H1 (cell line): ENCODE results near the gene OGFRL1. TPM values are rescaled to one million over a fixed set of nuclear protein-coding genes. Genes with fewer than 3 reads are reported as not detected.

Experiments
- CTCF ChIA-PET: fragments of 300-600 bp; sonication (Branson Sonifier 250); formaldehyde crosslinking; loops from one replicate; lab custom pipeline; 2021; ENCODE audit not compliant: partially characterized antibody; lab: Charles Lee
- POLR2A ChIA-PET: fragments of 300-600 bp; sonication (Branson Sonifier 250); formaldehyde crosslinking; loops from one replicate; lab custom pipeline; 2021; ENCODE audit warnings: inconsistent platforms; ENCODE audit not compliant: partially characterized antibody; lab: Charles Lee
- DNase-seq, 2 experiments: peaks; one replicate each; pipeline versions ENCODE4 v3.0.0 to v3.0.0-alpha.2; 2010 to 2022; ENCODE audit warnings: low spot score in 2 of 2, low read depth in 1 of 2, mixed read lengths in 1 of 2
- FAIRE-seq: peaks from 2 replicates; lab custom pipeline; 2011; peaks lifted over from hg19 to GRCh38; lab: Jason Lieb, UNC
- H2AFZ ChIP-seq: 2 replicates; pipeline ENCODE4 v1.8.1; 2012; ENCODE audit warnings: low read length, inconsistent platforms
- H2AK5ac ChIP-seq: 2 replicates; pipeline ENCODE4 v1.6.1; 2013; ENCODE audit warnings: low read depth, low read length
- H2BK120ac ChIP-seq: replicated peaks from 2 replicates; pipeline ENCODE3; 2013; ENCODE audit warnings: low read depth, low read length, inconsistent platforms
- H2BK12ac ChIP-seq: 2 replicates; pipeline ENCODE4 v1.6.1; 2013; ENCODE audit warnings: low read depth, low read length
- H2BK15ac ChIP-seq: 2 replicates; pipeline ENCODE4 v1.6.1; 2013; ENCODE audit warnings: low read length
- H2BK20ac ChIP-seq: 2 replicates; pipeline ENCODE4 v1.6.1; 2013; ENCODE audit warnings: low read length
- H2BK5ac ChIP-seq: 2 replicates; pipeline ENCODE4 v1.6.1; 2013; ENCODE audit warnings: low read depth, low read length
- H3K14ac ChIP-seq: 2 replicates; pipeline ENCODE4 v1.6.1; 2013; ENCODE audit warnings: inconsistent platforms; ENCODE audit not compliant: insufficient read length
- H3K18ac ChIP-seq: 2 replicates; pipeline ENCODE4 v1.6.1; 2013; ENCODE audit warnings: low read length; ENCODE audit errors: extremely low read depth
- H3K23ac ChIP-seq: 2 replicates; pipeline ENCODE4 v1.6.1; 2013; ENCODE audit warnings: inconsistent platforms; ENCODE audit not compliant: insufficient read length
- H3K23me2 ChIP-seq: 2 replicates; pipeline ENCODE4 v1.6.1; 2013; ENCODE audit warnings: low read depth, low read length
- H3K27ac ChIP-seq: 2 replicates; pipeline ENCODE4 v1.6.1; 2011; ENCODE audit warnings: low read depth, low read length, inconsistent platforms
- H3K27me3 ChIP-seq, 4 experiments: replicated peaks in 1 of 4; 1 replicate in 1 of 4; 2 replicates in 3 of 4; pipeline versions ENCODE4 v1.6.1 to v1.8.1; 2011 to 2013; ENCODE audit warnings: low read length in 3 of 4, mild to moderate bottlenecking in 3 of 4, inconsistent platforms in 2 of 4, mixed read lengths in 2 of 4, moderate library complexity in 1 of 4; ENCODE audit not compliant: control insufficient read depth in 3 of 4, insufficient read depth in 3 of 4; ENCODE audit errors: extremely low read depth in 1 of 4
- H3K36me3 ChIP-seq, 4 experiments: 2 replicates each; pipeline versions ENCODE4 v1.6.1 to v1.8.1; 2011 to 2013; ENCODE audit warnings: mild to moderate bottlenecking in 4 of 4, low read length in 3 of 4, moderate library complexity in 2 of 4, control low read depth in 1 of 4, inconsistent platforms in 1 of 4; ENCODE audit not compliant: insufficient read depth in 4 of 4, control insufficient read depth in 2 of 4
- H3K4ac ChIP-seq: replicated peaks from 2 replicates; pipeline ENCODE3; 2013; ENCODE audit warnings: low read length, low read depth, mixed read lengths, inconsistent platforms; ENCODE audit not compliant: insufficient read length
- H3K4me1 ChIP-seq, 4 experiments: replicated peaks in 1 of 4; 1 replicate in 1 of 4; 2 replicates in 3 of 4; pipeline versions ENCODE4 v1.6.1 to v1.8.1; 2011 to 2013; ENCODE audit warnings: low read length in 3 of 4, inconsistent platforms in 2 of 4, mixed read lengths in 1 of 4; ENCODE audit not compliant: insufficient read depth in 4 of 4, control insufficient read depth in 3 of 4
- H3K4me2 ChIP-seq, 2 experiments: 2 replicates each; pipeline versions ENCODE4 v1.6.1 to v1.8.1; 2011 to 2013; ENCODE audit warnings: low read depth in 2 of 2, low read length in 2 of 2, control low read depth in 1 of 2, inconsistent platforms in 1 of 2, mild to moderate bottlenecking in 1 of 2; ENCODE audit not compliant: insufficient read depth in 1 of 2
- H3K4me3 ChIP-seq, 4 experiments: fragments of 200-600, 300-600 bp in 1 of 4; sonication (generic), shearing (Covaris generic), sonication (Bioruptor Twin) in 1 of 4; 2 replicates each; pipeline versions ENCODE4 v1.5.1 to v1.8.1; 2011 to 2016; ENCODE audit warnings: low read length in 4 of 4, low read depth in 3 of 4, control low read depth in 2 of 4, inconsistent platforms in 2 of 4, mild to moderate bottlenecking in 2 of 4, mixed read lengths in 1 of 4, moderate library complexity in 1 of 4; ENCODE audit not compliant: insufficient read depth in 2 of 4; ENCODE audit errors: extremely low read depth in 1 of 4
- H3K56ac ChIP-seq: replicated peaks from 2 replicates; pipeline ENCODE3; 2013; ENCODE audit warnings: low read depth, mild to moderate bottlenecking, mixed read lengths, low read length, inconsistent platforms; ENCODE audit not compliant: insufficient read length
- H3K79me1 ChIP-seq: 2 replicates; pipeline ENCODE4 v1.6.1; 2013; ENCODE audit warnings: low read depth, low read length, control low read depth
- H3K79me2 ChIP-seq, 2 experiments: 2 replicates each; pipeline versions ENCODE4 v1.6.1 to v1.8.1; 2012 to 2013; ENCODE audit warnings: low read length in 2 of 2, mild to moderate bottlenecking in 2 of 2, inconsistent platforms in 1 of 2; ENCODE audit not compliant: insufficient read depth in 2 of 2, control insufficient read depth in 1 of 2
- H3K9ac ChIP-seq, 4 experiments: replicated peaks in 1 of 4; 1 replicate in 1 of 4; 2 replicates in 3 of 4; pipeline versions ENCODE4 v1.6.1 to v1.8.1; 2011 to 2013; ENCODE audit warnings: low read depth in 3 of 4, low read length in 3 of 4, control low read depth in 2 of 4, mild to moderate bottlenecking in 2 of 4, moderate library complexity in 2 of 4, inconsistent platforms in 1 of 4; ENCODE audit errors: extremely low read depth in 1 of 4
- H3K9me3 ChIP-seq, 2 experiments: 2 replicates each; pipeline versions ENCODE4 v1.6.1 to v1.8.1; 2012 to 2013; ENCODE audit warnings: mild to moderate bottlenecking in 2 of 2, moderate library complexity in 2 of 2, control low read depth in 1 of 2, inconsistent platforms in 1 of 2, low read depth in 1 of 2, low read length in 1 of 2, mixed read lengths in 1 of 2; ENCODE audit not compliant: insufficient read depth in 2 of 2
- H4K20me1 ChIP-seq, 2 experiments: replicated peaks in 1 of 2; 2 replicates each; pipeline versions ENCODE3 to v1.8.1; 2011 to 2013; ENCODE audit warnings: inconsistent platforms in 2 of 2, low read length in 2 of 2, mild to moderate bottlenecking in 1 of 2; ENCODE audit not compliant: insufficient read depth in 2 of 2, control insufficient read depth in 1 of 2
- H4K5ac ChIP-seq: 2 replicates; pipeline ENCODE4 v1.6.1; 2013; ENCODE audit warnings: low read length, low read depth, mixed read lengths, inconsistent platforms; ENCODE audit not compliant: insufficient read length
- H4K8ac ChIP-seq: 2 replicates; pipeline ENCODE4 v1.8.0; 2013; ENCODE audit warnings: mild to moderate bottlenecking, moderate library complexity, low read length, inconsistent platforms; ENCODE audit not compliant: insufficient read depth; ENCODE audit errors: extremely low read depth
- H4K91ac ChIP-seq: replicated peaks from 2 replicates; pipeline ENCODE3; 2013; ENCODE audit warnings: low read length, mixed read lengths, inconsistent platforms; ENCODE audit not compliant: insufficient read length
- BCL11A ChIP-seq, 2 experiments: IDR thresholded peaks; one replicate each; pipeline ENCODE4 v1.6.1; 2011; ENCODE audit warnings: low read depth in 2 of 2, low read length in 2 of 2, mild to moderate bottlenecking in 2 of 2
- CEBPB ChIP-seq: IDR thresholded peaks from 2 replicates; pipeline ENCODE4 v1.6.1; 2012; ENCODE audit warnings: low read depth, low read length
- CHD1 ChIP-seq: IDR thresholded peaks from 2 replicates; pipeline ENCODE4 v1.6.1; 2012; ENCODE audit warnings: low read depth, low read length, improper control_type of control experiment
- FOSL1 ChIP-seq: IDR thresholded peaks from 2 replicates; pipeline ENCODE4 v1.6.1; 2011; ENCODE audit warnings: mild to moderate bottlenecking, low read depth, low read length, moderate library complexity; ENCODE audit not compliant: insufficient read depth
- KDM4A ChIP-seq: IDR thresholded peaks from one replicate; pipeline ENCODE4 v1.7.1; 2012; ENCODE audit warnings: low read depth, mild to moderate bottlenecking, moderate library complexity, low read length, inconsistent platforms; ENCODE audit not compliant: severe bottlenecking
- SP4 ChIP-seq: IDR thresholded peaks from 2 replicates; pipeline ENCODE4 v1.6.1; 2012; ENCODE audit warnings: low read length, inconsistent platforms
- SRF ChIP-seq: IDR thresholded peaks from 2 replicates; pipeline ENCODE4 v1.6.1; 2011; ENCODE audit warnings: mild to moderate bottlenecking, low read depth, low read length, moderate library complexity
- ZNF274 ChIP-seq: IDR thresholded peaks from 2 replicates; pipeline ENCODE4 v1.7.0; 2012; ENCODE audit warnings: low read length, borderline replicate concordance; ENCODE audit errors: extremely low read depth
- WGBS, 2 experiments: shearing (Covaris generic) in 1 of 2; methylation state at CpG; one replicate each; pipeline versions ENCODE4 v1.1.6 to v1.1.7; 2013 to 2015; ENCODE audit warnings: low lambda C conversion rate in 2 of 2, mixed read lengths in 2 of 2, inconsistent platforms in 1 of 2, low coverage in 1 of 2, missing lambda C conversion rate in 1 of 2; ENCODE audit not compliant: insufficient replicate concordance in 2 of 2, insufficient coverage in 1 of 2, insufficient read length in 1 of 2; ENCODE audit errors: extremely low coverage in 1 of 2, missing lambda C conversion rate in 1 of 2; 5-methylcytosine and 5-hydroxymethylcytosine counted together
- polyA plus RNA-seq, 7 experiments: library from polyadenylated mRNA; depleted of rRNA in 3 of 7; stranded (reverse) in 5 of 7; unstranded in 2 of 7; fragments of >200 nt in 5 of 7; fragments of 200-250 nt in 2 of 7; gene quantifications; 1 replicate in 5 of 7; 2 replicates in 1 of 7; 4 replicates in 1 of 7; pipeline versions ENCODE4 v1.2.1 to v1.2.3, GENCODE V29; 2011 to 2013; ENCODE audit warnings: missing spikeins in 2 of 7, mixed read lengths in 2 of 7
- total RNA-seq: library from RNA; stranded (reverse); fragmentation: NEBNext Ultra II Directional; extraction: Animal tissue kit (Norgen Biotek cat#: 25700); gene quantifications from 2 replicates; pipeline ENCODE4 v1.2.1, GENCODE V29; 2021

Gene OGFRL1
- total and polyA plus RNA-seq, 2 of the 8 experiments (the other 6 are each of a cell fraction or from before 2014, with no cell fraction given), result 1.1 to 9.0 TPM

- no peaks in the 10 kb centered on the region for H3K79me1 ChIP-seq
- H3K14ac ChIP-seq, result no peak overlapping the region
- H3K4ac ChIP-seq, result no peak overlapping the region
- no peaks in the 10 kb centered on the region for H3K36me3 ChIP-seq
- H3K9ac ChIP-seq, result no peak overlapping the region
- H4K20me1 ChIP-seq, result no peaks in the 10 kb centered on the region
- FAIRE-seq (no peak), DNase-seq (no peak)
- POLR2A ChIA-PET, result no interaction called here
- no peak overlapping the region for H3K4me2 ChIP-seq
- no peak overlapping the region for H2AFZ ChIP-seq
- no peak overlapping the region for H2BK20ac ChIP-seq
- H4K8ac ChIP-seq, result no peak overlapping the region
- no peak overlapping the region for H3K18ac ChIP-seq
- no peak overlapping the region for H3K56ac ChIP-seq
- H3K4me3 ChIP-seq, result no peak overlapping the region
- no peaks in the 10 kb centered on the region for H3K79me2 ChIP-seq
- H2BK15ac ChIP-seq, result no peak overlapping the region
- H4K5ac ChIP-seq, result no peak overlapping the region
- 93% methylated on average over 1 of the region's 1 CpG; no CpG with 5 or more reads in 1 of the 2 experiments for WGBS, 2 experiments
- no peak overlapping the region for H2AK5ac ChIP-seq
- H3K27ac ChIP-seq, result no peak overlapping the region
- no peak overlapping the region for H2BK5ac ChIP-seq
- H2BK12ac ChIP-seq, result no peak overlapping the region
- H3K23ac ChIP-seq, result no peak overlapping the region
- no peaks in the 10 kb centered on the region for H3K23me2 ChIP-seq
- no peak overlapping the region for H4K91ac ChIP-seq
- no peak overlapping the region for H2BK120ac ChIP-seq
- H3K27me3 ChIP-seq, result no peaks in the 10 kb centered on the region
- no peaks in the 10 kb centered on the region for H3K9me3 ChIP-seq
- TF ChIP-seq CEBPB (no peak), CHD1 (no peak), SRF (no peak), KDM4A (no peak), ZNF274 (no peak), FOSL1 (no peak), SP4 (no peak), BCL11A (IDR thresholded peaks at IDR 0.05; ENCODE audit: low read depth in 2 of 2, low read length in 2 of 2) (no peak)
- TF ChIP-seq, all 59 proteins: peak for 0
- no peaks in the 10 kb centered on the region for H3K4me1 ChIP-seq
- CTCF ChIA-PET, result interaction anchor here (0.6 to 1.4 kb wide), 4 partner anchors 8 to 163 kb away, joined by 3 to 5 read pairs (median 3); partner anchors contain the start of gene OGFRL1
Observed at GRCh38 chr6:71312089-71312488, 23.5 kb downstream of the OGFRL1 start.
